ENCODE measurements around the gene RPS6KA2.
"Not testable (repeated sequence)": the region's sequence is repeated elsewhere in the genome, so short reads cannot be mapped to it uniquely, and the experiment has no call there.

GRCh38 chr6:166392755-166393534 lies 234.1 kb downstream of the RPS6KA2 start:
- TF ChIP-seq EZH2 (IDR thresholded peaks at IDR 0.05); POLR2AphosphoS5 (IDR thresholded peaks at IDR 0.05; ENCODE audit: borderline replicate concordance, low read depth, low read length): not testable (repeated sequence)

Measured in SK-N-MC (cell line).